ENCODE data around the gene ALG14. TPM values are rescaled to one million over a fixed set of nuclear protein-coding genes. Genes with fewer than 3 reads are reported as not detected.

The ALG14 gene
- total RNA-seq, 1 donor from 2014 or later, result 5.5 TPM

DNA sequence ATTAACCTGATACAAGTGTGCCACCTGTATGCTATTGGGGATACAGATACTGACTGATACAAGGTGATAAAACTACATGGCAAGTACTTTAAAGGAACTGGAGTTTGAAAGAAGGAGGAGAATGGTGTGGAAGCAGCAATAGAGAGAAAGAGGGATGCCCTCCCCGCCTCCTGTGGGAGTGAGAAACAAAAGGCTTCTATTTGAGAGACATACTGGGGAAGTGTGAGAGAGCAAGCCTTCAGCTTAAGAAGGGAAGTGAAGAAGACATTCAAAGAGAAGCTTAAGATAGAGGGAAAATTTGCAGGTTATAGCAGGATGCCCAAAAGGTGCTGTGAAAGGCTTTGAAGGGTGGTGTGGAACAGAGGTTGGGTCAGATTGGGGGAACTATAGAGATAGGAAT lies 7.7 kb upstream of the ALG14 start:
- Mint-ChIP-seq H3K27me3 (ENCODE audit: unreplicated experiment) (peaks cover 12% of the 10 kb centered on the region), H3K4me1 (ENCODE audit: unreplicated experiment) (no peaks in the 10 kb centered on the region), H3K36me3 (ENCODE audit: unreplicated experiment) (no peaks in the 10 kb centered on the region), H3K27ac (ENCODE audit: unreplicated experiment) (no peak overlapping the region), H3K4me3 (ENCODE audit: unreplicated experiment) (no peak overlapping the region), H3K9me3 (ENCODE audit: unreplicated experiment) (no peaks in the 10 kb centered on the region)
- DNase-seq (ENCODE audit: extremely low spot score, unreplicated experiment), result no peak
- TF ChIP-seq, protein P1, sequence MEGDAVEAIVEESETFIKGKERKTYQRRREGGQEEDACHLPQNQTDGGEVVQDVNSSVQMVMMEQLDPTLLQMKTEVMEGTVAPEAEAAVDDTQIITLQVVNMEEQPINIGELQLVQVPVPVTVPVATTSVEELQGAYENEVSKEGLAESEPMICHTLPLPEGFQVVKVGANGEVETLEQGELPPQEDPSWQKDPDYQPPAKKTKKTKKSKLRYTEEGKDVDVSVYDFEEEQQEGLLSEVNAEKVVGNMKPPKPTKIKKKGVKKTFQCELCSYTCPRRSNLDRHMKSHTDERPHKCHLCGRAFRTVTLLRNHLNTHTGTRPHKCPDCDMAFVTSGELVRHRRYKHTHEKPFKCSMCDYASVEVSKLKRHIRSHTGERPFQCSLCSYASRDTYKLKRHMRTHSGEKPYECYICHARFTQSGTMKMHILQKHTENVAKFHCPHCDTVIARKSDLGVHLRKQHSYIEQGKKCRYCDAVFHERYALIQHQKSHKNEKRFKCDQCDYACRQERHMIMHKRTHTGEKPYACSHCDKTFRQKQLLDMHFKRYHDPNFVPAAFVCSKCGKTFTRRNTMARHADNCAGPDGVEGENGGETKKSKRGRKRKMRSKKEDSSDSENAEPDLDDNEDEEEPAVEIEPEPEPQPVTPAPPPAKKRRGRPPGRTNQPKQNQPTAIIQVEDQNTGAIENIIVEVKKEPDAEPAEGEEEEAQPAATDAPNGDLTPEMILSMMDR (IDR thresholded peaks at IDR 0.05), result no peak

DNA sequence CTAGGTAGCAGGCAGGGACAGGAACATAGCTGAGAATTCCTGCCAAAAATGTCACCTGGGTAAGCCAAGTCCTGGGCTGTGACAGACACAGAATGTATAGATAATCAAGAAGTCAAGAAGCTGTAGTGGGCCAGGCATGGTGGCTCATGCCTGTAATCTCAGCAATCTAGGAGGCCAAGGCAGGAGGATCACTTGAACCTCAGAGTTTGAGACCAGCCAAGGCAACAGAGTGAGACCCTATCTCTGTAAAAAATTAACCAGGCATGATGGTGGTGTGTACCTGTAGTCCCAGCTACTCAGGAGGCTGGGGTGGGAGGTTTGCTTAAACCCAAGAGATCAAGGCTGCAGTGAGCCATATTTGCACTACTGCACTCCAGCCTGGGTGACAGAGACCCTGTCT lies 3.3 kb upstream of the ALG14 start:
- no peaks in the 10 kb centered on the region for H3K9me3 Mint-ChIP-seq (ENCODE audit: unreplicated experiment)
- peaks cover 8% of the 10 kb centered on the region for H3K27me3 Mint-ChIP-seq (ENCODE audit: unreplicated experiment)
- no peaks in the 10 kb centered on the region for H3K36me3 Mint-ChIP-seq (ENCODE audit: unreplicated experiment)
- TF ChIP-seq, protein P1 (IDR thresholded peaks at IDR 0.05), result no peak
- no peak overlapping the region for H3K4me3 Mint-ChIP-seq (ENCODE audit: unreplicated experiment)
- H3K4me1 Mint-ChIP-seq (ENCODE audit: unreplicated experiment), result peaks cover 14% of the 10 kb centered on the region
- H3K27ac Mint-ChIP-seq (ENCODE audit: unreplicated experiment), result no peak overlapping the region
- no peak for DNase-seq (ENCODE audit: extremely low spot score, unreplicated experiment)

DNA sequence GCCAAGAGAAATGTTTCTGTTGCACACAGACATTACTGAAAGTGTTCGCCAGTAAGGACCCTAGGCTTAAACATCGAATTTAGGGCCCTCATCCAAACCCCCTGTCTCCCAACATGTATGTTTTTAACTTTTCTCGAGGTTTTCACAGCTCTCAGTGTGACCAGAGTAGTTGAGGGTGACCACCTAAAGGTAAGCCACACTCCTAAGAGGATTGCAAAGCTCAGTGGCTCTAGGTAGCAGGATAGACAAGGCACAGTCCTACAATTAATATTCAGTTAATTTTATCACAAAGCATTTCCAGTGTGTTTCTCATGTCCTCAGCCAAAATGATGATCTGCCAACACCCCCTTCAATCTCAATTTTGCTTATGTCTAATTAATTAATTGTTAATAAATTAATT lies 695 bp upstream of the ALG14 start:
- peak overlapping the region; percentile 99 for H3K27ac Mint-ChIP-seq (ENCODE audit: unreplicated experiment)
- DNase-seq (ENCODE audit: extremely low spot score, unreplicated experiment), result no peak
- peaks cover 14% of the 10 kb centered on the region for H3K4me1 Mint-ChIP-seq (ENCODE audit: unreplicated experiment)
- TF ChIP-seq, protein P1 (IDR thresholded peaks at IDR 0.05), result no peak
- peaks cover 8% of the 10 kb centered on the region for H3K27me3 Mint-ChIP-seq (ENCODE audit: unreplicated experiment)
- H3K36me3 Mint-ChIP-seq (ENCODE audit: unreplicated experiment), result peaks cover 2% of the 10 kb centered on the region
- H3K9me3 Mint-ChIP-seq (ENCODE audit: unreplicated experiment), result no peaks in the 10 kb centered on the region
- peak overlapping the region; percentile 94 for H3K4me3 Mint-ChIP-seq (ENCODE audit: unreplicated experiment)

DNA sequence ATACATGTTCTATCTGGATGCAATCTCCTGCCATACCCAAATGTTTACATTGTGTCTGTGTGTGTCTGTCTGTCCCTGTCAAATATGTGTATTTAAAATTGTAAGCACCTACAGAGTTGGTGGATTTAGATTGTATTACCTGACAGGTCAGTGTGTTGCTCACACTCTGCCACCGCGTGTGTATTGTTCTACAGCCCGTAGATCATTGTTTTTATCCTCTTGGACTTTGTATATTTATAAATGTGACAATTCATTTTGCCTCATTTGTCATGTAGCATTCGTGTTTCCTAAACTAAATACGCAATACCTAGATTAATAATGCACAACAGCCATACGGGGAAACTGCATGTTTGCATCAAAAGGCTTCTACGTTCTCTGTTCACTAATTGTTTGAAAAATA lies 634 bp downstream of the ALG14 start:
- Mint-ChIP-seq H3K36me3 (ENCODE audit: unreplicated experiment) (peaks cover 2% of the 10 kb centered on the region), H3K27ac (ENCODE audit: unreplicated experiment) (peak overlapping the region; percentile 99), H3K4me1 (ENCODE audit: unreplicated experiment) (peaks cover 14% of the 10 kb centered on the region), H3K4me3 (ENCODE audit: unreplicated experiment) (peak overlapping the region; percentile 94), H3K27me3 (ENCODE audit: unreplicated experiment) (peaks cover 8% of the 10 kb centered on the region), H3K9me3 (ENCODE audit: unreplicated experiment) (no peaks in the 10 kb centered on the region)
- no peak for DNase-seq (ENCODE audit: extremely low spot score, unreplicated experiment)
- TF ChIP-seq, protein P1 (IDR thresholded peaks at IDR 0.05), result no peak

DNA sequence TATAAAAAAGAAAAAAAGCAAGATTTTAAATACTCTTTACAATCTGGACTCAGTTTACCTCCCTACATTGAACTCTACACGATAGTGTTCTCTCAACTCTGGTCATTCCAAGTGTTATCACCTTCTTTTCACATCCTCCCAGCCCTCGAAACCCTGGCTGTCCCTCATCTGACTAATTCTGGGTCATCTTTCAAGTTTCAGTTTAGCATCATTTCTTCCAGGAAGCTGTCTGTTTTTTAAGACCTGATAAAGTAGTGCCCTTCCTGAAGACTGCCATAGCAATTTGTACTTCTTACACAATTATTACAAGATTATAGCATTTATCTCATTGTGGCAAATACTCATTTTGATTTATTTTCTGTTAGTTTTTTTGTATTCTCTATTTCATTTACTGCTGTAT lies 1.2 kb downstream of the ALG14 start:
- no peak for DNase-seq (ENCODE audit: extremely low spot score, unreplicated experiment)
- TF ChIP-seq, protein P1 (IDR thresholded peaks at IDR 0.05), result no peak
- Mint-ChIP-seq H3K36me3 (ENCODE audit: unreplicated experiment) (peaks cover 2% of the 10 kb centered on the region), H3K4me1 (ENCODE audit: unreplicated experiment) (peaks cover 14% of the 10 kb centered on the region), H3K9me3 (ENCODE audit: unreplicated experiment) (no peaks in the 10 kb centered on the region), H3K4me3 (ENCODE audit: unreplicated experiment) (peak overlapping the region; percentile 94), H3K27me3 (ENCODE audit: unreplicated experiment) (peaks cover 8% of the 10 kb centered on the region), H3K27ac (ENCODE audit: unreplicated experiment) (peak overlapping the region; percentile 99)
